ENCODE measurements around the gene RYR3. TPM values are rescaled to one million over a fixed set of nuclear protein-coding genes. Genes with fewer than 3 reads are reported as not detected.

RYR3 gene
- not detected for total RNA-seq

GRCh38 chr15:33310481-33311311 lies at the start of gene RYR3:
RYR3 (plus strand) TSS chr15:33310967; CDS start chr15:33311046, 79 bp downstream.
- no peak for DNase-seq

- DNase-seq, result no peak
Measured at GRCh38 chr15:33262306-33262705, 48.5 kb upstream of the RYR3 start.

GRCh38 chr15:33277689-33278088 lies 33.1 kb upstream of the RYR3 start:
- DNase-seq, result no peak

DNA sequence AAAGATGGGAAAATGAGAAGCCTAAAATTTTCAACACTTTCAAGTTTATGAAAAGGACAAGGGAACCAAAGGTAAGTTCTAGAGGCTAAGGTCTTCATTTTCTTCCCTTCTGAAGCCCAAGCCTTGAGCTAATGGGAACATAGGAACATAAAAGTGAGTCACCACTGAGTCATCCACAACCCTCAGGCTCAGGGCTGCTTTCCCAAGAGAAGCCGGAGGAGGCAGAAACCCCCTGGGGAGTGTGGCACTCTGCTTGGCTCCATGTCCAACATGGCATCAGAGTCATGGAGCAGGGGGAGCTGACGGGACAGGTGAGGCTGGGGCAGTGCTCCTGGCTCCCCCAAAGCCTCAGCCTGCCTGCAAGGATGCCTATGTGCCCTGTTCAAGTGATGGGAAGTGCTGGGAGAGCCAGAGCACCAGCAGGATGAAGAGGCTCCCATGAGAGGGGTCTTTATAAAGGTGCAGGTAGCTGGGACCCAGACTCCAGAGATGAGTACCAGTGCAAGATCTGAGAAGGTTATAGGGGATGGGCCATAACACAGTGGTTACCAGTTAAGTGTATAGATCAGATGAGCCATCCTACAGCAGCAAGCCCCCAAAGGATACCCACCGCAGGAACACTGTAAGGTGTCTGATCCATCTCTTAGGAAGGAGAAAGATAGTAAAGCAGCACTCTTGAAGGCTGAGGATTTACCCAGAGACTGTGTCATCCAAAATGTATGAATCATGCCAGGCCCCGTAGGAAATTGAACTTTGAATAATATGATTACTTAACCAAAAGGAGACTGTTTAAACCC lies 31.8 kb upstream of the RYR3 start:
- DNase-seq, result no peak

- DNase-seq, result no peak
Measured at GRCh38 chr15:33279613-33280205, 31.1 kb upstream of the RYR3 start.

- no peak for DNase-seq
Measured at GRCh38 chr15:33282226-33283020, 28.3 kb upstream of the RYR3 start.

- DNase-seq, result no peak
Measured at GRCh38 chr15:33283576-33283975, 27.2 kb upstream of the RYR3 start.

DNA sequence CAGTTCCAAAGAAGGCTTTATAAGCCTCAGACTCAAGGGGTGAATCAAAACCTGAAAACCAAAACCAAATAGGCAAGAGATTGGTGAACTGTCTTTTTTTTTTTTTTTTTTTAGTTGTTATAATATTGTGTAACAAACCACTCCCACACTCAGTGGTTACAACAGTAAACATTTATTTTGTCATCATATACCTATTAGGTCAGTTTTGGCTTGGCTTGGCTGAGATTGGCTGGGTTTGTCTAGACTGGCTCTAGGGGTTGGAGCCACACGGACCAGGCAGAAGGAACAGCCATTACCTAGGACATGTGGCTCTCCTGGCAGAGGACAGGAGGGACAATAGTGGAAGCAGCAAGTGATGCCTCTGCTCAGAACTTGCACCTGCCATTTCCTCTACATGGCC lies 26.4 kb upstream of the RYR3 start:
- DNase-seq, result no peak

DNA sequence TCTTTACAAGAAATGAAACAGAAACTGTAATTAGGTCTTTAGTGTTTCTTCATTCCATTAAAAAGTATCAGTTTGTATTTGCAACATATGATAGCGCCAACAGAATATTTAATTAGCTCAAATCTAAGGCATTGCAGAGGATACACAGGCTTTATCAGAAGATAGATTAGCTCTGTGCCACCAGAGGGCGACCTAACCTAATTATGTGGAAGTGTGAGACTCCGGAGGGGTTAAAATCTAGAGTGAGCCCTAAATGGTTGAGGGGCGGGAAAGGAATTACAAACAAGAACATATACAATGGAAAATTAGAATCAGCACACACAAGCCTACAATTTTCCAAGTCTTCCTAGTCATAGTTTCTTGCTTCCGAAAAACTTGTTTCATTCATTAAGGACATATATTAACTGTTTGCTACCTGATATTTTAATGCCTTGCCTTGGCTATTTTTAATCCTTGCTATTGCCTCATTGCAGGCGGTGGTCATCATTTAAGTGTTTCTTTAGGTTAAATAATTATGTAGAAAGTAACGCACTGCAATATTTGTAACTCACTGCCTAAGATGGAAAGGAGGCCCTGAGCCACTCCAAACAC lies 18.0 kb upstream of the RYR3 start:
- no peak for DNase-seq

DNA sequence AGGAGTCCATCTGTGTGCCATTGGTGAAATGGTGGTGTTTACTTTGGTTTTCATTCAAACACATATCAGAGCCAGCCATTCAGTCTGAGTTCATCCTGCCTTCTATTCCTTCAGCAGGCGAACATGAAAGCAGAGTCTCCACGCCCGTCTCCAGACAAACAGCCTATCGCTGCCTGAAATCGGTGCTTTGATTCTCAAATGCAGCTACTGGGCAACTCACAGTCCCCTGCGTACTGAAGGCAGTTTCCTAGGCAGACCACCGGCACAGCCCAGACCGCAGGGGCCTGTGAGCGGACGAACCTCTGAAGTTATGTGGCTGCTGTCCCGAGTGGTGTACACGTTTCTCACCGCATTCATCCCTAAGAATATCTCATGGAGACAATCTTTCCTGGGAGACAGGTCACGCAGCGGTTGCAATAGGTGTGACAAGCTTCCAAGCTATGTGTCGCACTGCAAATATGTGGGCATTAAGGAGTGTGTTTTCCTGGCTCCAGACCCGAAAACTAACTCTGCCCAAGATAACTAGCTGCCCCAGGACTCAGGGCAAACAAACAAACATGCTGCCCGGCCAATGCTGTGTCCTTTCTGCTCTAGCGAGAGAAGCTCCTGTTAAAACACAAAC lies 16.9 kb upstream of the RYR3 start:
- DNase-seq, result no peak

DNA sequence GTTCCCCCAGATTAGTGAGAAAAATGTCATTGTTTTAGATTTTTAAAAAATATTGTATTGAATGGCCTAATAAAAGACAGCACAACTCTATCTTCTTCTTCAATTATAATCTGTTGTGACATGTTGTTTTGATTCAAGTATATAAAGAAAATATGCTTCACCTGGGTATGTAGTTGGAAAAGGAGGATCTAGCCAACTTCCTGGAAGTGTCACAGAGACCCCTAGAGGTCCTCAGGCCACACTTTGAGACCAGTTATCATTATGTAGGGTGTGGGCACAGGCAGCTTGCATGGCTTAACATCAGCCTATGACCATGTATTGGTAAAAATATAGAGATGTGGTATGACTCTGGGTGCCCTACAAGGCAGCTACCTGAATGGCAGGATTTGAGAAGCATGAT lies 14.7 kb upstream of the RYR3 start:
- DNase-seq, result no peak

- DNase-seq, result no peak
Measured at GRCh38 chr15:33296856-33297255, 13.9 kb upstream of the RYR3 start.

DNA sequence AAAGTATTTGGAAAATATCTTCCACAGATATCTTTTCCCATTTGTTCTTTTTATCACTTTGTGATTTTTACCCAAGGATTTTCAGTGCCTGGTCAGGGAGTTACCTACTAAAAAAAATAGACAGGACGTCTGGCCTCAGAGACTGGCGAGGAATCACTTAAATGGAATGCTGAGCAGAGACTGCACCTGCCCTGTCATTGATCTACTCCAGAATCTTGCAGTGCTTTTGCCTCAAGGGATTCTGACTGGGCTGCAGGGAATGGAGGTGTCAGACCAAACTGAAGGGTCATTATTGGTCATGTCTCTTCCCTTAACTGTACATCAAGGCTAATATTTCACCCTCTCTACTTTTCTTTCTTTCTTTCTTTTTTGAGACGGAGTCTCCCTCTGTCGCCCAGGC lies 12.1 kb upstream of the RYR3 start:
- no peak for DNase-seq

- DNase-seq, result no peak
Measured at GRCh38 chr15:33304924-33305323, 5.8 kb upstream of the RYR3 start.

DNA sequence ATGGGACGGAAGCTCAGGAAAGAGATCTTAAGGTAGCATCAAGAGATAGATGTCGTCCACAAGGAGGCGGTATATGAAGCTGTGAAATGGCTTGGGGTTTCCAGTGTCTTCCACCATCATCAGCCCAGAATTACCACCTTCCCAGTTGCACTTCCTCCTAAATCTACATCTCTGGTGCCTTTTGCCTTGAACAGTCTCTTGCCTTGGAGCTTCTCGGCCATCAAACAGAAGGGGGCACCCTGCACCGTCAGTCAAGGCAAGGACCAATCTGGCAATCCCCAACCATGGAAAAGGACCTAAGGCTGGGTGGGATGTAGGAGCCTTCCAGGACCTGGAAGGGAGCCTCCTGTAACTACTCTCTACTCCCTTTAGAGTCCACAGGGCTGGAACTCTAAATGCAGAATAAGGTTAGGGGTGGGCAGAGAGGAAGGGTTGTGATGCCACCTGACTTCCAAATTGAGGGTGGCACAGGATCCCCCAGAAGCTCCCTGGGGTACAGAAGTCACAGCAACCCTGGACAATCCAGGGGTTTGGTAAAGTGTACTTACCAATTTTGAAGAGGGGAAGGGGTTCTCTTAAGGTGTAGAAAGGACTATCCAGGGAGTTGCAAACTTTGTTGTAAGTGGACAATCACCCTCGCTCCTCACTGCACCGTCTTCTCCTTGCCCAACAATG lies 1.0 kb upstream of the RYR3 start:
- no peak for DNase-seq

GRCh38 chr15:33311312-33311971 lies 675 bp downstream of the RYR3 start:
- no peak for DNase-seq

- no peak for DNase-seq
Measured at GRCh38 chr15:33313491-33313890, 2.7 kb downstream of the RYR3 start.

DNA sequence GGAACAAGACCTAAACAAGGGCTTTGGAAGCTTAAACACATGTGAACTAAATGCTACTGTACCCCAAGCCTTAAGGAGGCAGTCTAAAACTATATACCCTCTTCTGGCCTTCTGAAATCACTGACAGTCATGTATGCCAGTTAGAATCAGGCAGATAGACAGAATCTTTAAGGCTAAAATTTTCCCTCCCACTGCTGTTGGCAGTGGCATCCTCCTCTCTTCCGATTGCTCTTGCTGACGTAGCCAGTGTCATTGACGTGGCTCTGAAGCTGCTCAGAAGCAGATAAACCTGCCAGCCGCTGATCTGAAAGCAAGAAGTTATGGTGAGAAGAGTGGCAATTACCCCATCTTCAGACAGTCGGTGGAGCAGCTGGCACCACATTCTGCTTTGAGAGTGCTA lies 3.3 kb downstream of the RYR3 start:
- no peak for DNase-seq

DNA sequence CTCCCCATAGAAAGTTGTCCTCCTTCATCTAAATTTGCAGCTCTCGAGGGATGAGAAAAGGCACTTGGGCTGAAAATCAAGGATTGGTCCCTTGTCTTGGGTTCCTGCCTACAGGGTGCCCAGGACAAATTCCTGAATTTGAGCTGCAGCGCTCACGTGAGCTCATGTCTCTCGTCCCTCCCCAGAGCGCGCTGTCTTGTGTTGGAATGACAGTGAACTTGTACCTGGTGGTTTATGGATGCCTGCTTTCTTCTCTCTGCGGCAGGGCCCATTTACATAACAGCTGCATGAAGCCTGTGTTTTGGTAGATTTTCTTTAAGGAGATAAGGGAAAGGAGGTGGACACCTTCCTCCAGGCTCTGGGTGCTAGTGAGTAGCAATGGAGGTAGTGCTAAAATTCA lies 4.3 kb downstream of the RYR3 start:
- no peak for DNase-seq

- DNase-seq, result no peak
Measured at GRCh38 chr15:33317896-33318295, 7.1 kb downstream of the RYR3 start.

- DNase-seq, result no peak
Measured at GRCh38 chr15:33320017-33320416, 9.2 kb downstream of the RYR3 start.
